HFFc6 (cell line): ENCODE measurements around the gene MNX1. TPM values are rescaled to one million over a fixed set of nuclear protein-coding genes. Genes with fewer than 3 reads are reported as not detected.

Experiments used
- DNase-seq: peaks from one replicate; pipeline ENCODE4 v3.0.0-alpha.2; 2018
- H3K27ac Mint-ChIP-seq: 2 replicates; pipeline ENCODE4 v1.8.0; 2020; ENCODE audit warnings: mild to moderate bottlenecking, mixed read lengths
- H3K27me3 Mint-ChIP-seq: 2 replicates; pipeline ENCODE4 v1.8.0; 2021; ENCODE audit warnings: mild to moderate bottlenecking, moderate library complexity, mixed read lengths; ENCODE audit not compliant: insufficient read depth
- H3K36me3 Mint-ChIP-seq: 2 replicates; pipeline ENCODE4 v1.8.0; 2021; ENCODE audit warnings: low read depth, mixed read lengths
- H3K4me1 Mint-ChIP-seq: 2 replicates; pipeline ENCODE4 v1.8.0; 2020; ENCODE audit warnings: low read depth, mixed read lengths
- H3K4me3 Mint-ChIP-seq: 2 replicates; pipeline ENCODE4 v1.8.0; 2020; ENCODE audit warnings: mild to moderate bottlenecking, moderate library complexity, mixed read lengths
- H3K9me3 Mint-ChIP-seq: 2 replicates; pipeline ENCODE4 v1.8.0; 2020; ENCODE audit warnings: mild to moderate bottlenecking, mixed read lengths
- CTCF ChIP-seq: fragments of 200-600 bp; sonication (generic); IDR thresholded peaks from 2 replicates; pipeline ENCODE4 v1.5.0; 2021; ENCODE audit warnings: antibody characterized with exemption, mild to moderate bottlenecking
- total RNA-seq, 6 experiments: library from RNA; stranded (reverse); fragmentation: NEBNext Ultra II Directional; extraction: Animal tissue kit (Norgen Biotek cat#: 25700); gene quantifications; 2 replicates in 1 of 6; 3 replicates in 5 of 6; pipeline ENCODE4 v1.2.3, GENCODE V29; 2021

MNX1 gene
- total RNA-seq, 6 experiments from 2014 or later: not detected

- Mint-ChIP-seq H3K9me3 (no peaks in the 10 kb centered on the region), H3K27ac (no peak overlapping the region), H3K27me3 (peaks cover 54% of the 10 kb centered on the region), H3K4me1 (no peaks in the 10 kb centered on the region), H3K4me3 (no peak overlapping the region), H3K36me3 (no peaks in the 10 kb centered on the region)
- no peak for DNase-seq
- no peak for TF ChIP-seq CTCF
These were observed 2.9 kb downstream of the MNX1 start for GRCh38 chr7:157007470-157008066.

- no peak overlapping the region for H3K27ac Mint-ChIP-seq
- H3K4me1 Mint-ChIP-seq: no peaks in the 10 kb centered on the region
- H3K27me3 Mint-ChIP-seq: peaks cover 51% of the 10 kb centered on the region
- TF ChIP-seq CTCF: no peak
- H3K9me3 Mint-ChIP-seq: no peaks in the 10 kb centered on the region
- no peak for DNase-seq
- no peak overlapping the region for H3K4me3 Mint-ChIP-seq
- H3K36me3 Mint-ChIP-seq: no peaks in the 10 kb centered on the region
These were observed 3.5 kb downstream of the MNX1 start for GRCh38 chr7:157006829-157007469.

GRCh38 chr7:157006205-157006747 is 4.2 kb downstream of the MNX1 start:
- no peak for DNase-seq
- Mint-ChIP-seq H3K27ac (no peak overlapping the region), H3K27me3 (peaks cover 51% of the 10 kb centered on the region), H3K4me3 (no peak overlapping the region), H3K9me3 (no peaks in the 10 kb centered on the region), H3K4me1 (no peaks in the 10 kb centered on the region), H3K36me3 (no peaks in the 10 kb centered on the region)
- no peak for TF ChIP-seq CTCF

- DNase-seq: no peak
- no peak for TF ChIP-seq CTCF
- H3K9me3 Mint-ChIP-seq: no peaks in the 10 kb centered on the region
- peaks cover 4% of the 10 kb centered on the region; the same call in 1 of the 2 replicates for H3K4me1 Mint-ChIP-seq
- H3K27ac Mint-ChIP-seq: no peak overlapping the region
- H3K27me3 Mint-ChIP-seq: peaks cover 55% of the 10 kb centered on the region
- H3K36me3 Mint-ChIP-seq: no peaks in the 10 kb centered on the region
- no peak overlapping the region for H3K4me3 Mint-ChIP-seq
These were observed 4.8 kb downstream of the MNX1 start for GRCh38 chr7:157005456-157006204.

- H3K36me3 Mint-ChIP-seq: no peaks in the 10 kb centered on the region
- H3K27ac Mint-ChIP-seq: no peak overlapping the region
- no peaks in the 10 kb centered on the region for H3K9me3 Mint-ChIP-seq
- DNase-seq: no peak
- peaks cover 7% of the 10 kb centered on the region; the same call in 1 of the 2 replicates for H3K4me1 Mint-ChIP-seq
- H3K27me3 Mint-ChIP-seq: peaks cover 59% of the 10 kb centered on the region
- no peak overlapping the region for H3K4me3 Mint-ChIP-seq
- no peak for TF ChIP-seq CTCF
These were observed 5.7 kb downstream of the MNX1 start for GRCh38 chr7:157004521-157005455.
